ENCODE data around the gene SLC8A3. TPM values are rescaled to one million over a fixed set of nuclear protein-coding genes. Genes with fewer than 3 reads are reported as not detected.
A peak's percentile ranks its signal among the peaks of the same experiment; 100 is the strongest.

The SLC8A3 gene
- polyA plus RNA-seq, 1 of the 3 experiments (the other 2 are of a cell fraction): 0.26 TPM

- no peaks in the 10 kb centered on the region for H4K20me1 ChIP-seq (ENCODE audit: insufficient read depth)
- H3K27me3 ChIP-seq (ENCODE audit: insufficient read depth): no peaks in the 10 kb centered on the region
- ChIA-PET POLR2A (interaction anchor here (2.4 kb wide), 1 partner anchor 32 kb away, joined by 9 read pairs; the partner anchor contains the start of gene SLC8A3), CTCF (no interaction called here)
- no peaks in the 10 kb centered on the region for H3K9me3 ChIP-seq
- no peak for DNase-seq
- peak overlapping the region in 1 of 2 experiments; percentile 39; a peak in 1 of 4 replicates for H3K27ac ChIP-seq (ENCODE audit: low read depth in 2 of 2, low read length in 1 of 2)
- H3F3A ChIP-seq (replicated peaks; ENCODE audit: insufficient read depth): no peaks in the 10 kb centered on the region
- no peak overlapping the region for H3K4me3 ChIP-seq (ENCODE audit: low read depth in 2 of 2, low read length in 1 of 2)
- 44% methylated on average over 3 of the region's 3 CpGs for WGBS (ENCODE audit: low lambda C conversion rate)
- no peaks in the 10 kb centered on the region for H3K36me3 ChIP-seq (replicated peaks in 1 of 2; ENCODE audit: control insufficient read depth in 1 of 2, insufficient read depth in 2 of 2, low read length in 1 of 2)
- no peak overlapping the region for H3K9ac ChIP-seq
- no peaks in the 10 kb centered on the region for H3K79me2 ChIP-seq (ENCODE audit: insufficient read depth)
- H3K4me1 ChIP-seq (ENCODE audit: control insufficient read depth in 1 of 2, insufficient read depth in 2 of 2, low read depth in 1 of 2, low read length in 1 of 2): peaks cover 0 to 45% of the 10 kb centered on the region in 2 experiments; a peak in 2 of 4 replicates
- TF ChIP-seq YY1 (IDR thresholded peaks at IDR 0.05; ENCODE audit: low read depth) (no peak), TEAD4 (IDR thresholded peaks at IDR 0.05; ENCODE audit: borderline replicate concordance, insufficient read depth) (no peak), EP300 (IDR thresholded peaks at IDR 0.05; ENCODE audit: borderline replicate concordance in 1 of 2, low read depth in 1 of 2, low read length in 1 of 2) (no peak), JUND (IDR thresholded peaks at IDR 0.05) (no peak), USF1 (IDR thresholded peaks at IDR 0.05; ENCODE audit: borderline replicate concordance, low read depth) (no peak), RFX5 (IDR thresholded peaks at IDR 0.05; ENCODE audit: low read length) (no peak), FOXJ3 (CRISPR knock-in tag; IDR thresholded peaks at IDR 0.05) (no peak), CTCF (IDR thresholded peaks at IDR 0.05) (no peak), RCOR1 (IDR thresholded peaks at IDR 0.05; ENCODE audit: low read length) (no peak), IRF3 (IDR thresholded peaks at IDR 0.05; ENCODE audit: low read depth, low read length) (no peak), MXI1 (IDR thresholded peaks at IDR 0.05; ENCODE audit: low read depth, low read length) (no peak), FOSL2 (IDR thresholded peaks at IDR 0.05; ENCODE audit: borderline replicate concordance, low read depth) (no peak), RXRA (IDR thresholded peaks at IDR 0.05; ENCODE audit: borderline replicate concordance, low read depth) (no peak), GATA2 (CRISPR knock-in tag; IDR thresholded peaks at IDR 0.05) (no peak), REST (IDR thresholded peaks at IDR 0.05; ENCODE audit: low read depth, low read length) (no peak), GABPA (IDR thresholded peaks at IDR 0.05; ENCODE audit: low read depth) (no peak), TCF12 (IDR thresholded peaks at IDR 0.05) (no peak), CHD2 (IDR thresholded peaks at IDR 0.05; ENCODE audit: low read length, partially characterized antibody) (no peak)
- H3K9me2 ChIP-seq: no peaks in the 10 kb centered on the region
- no peak overlapping the region for H2AFZ ChIP-seq (ENCODE audit: low read depth)
- H3K4me2 ChIP-seq: no peak overlapping the region
Observed at GRCh38 chr14:70156592-70156991, 32.2 kb downstream of the SLC8A3 start.

Measured in SK-N-SH (cell line).